Smooth muscle cell (in vitro differentiated cells): ENCODE measurements around the gene PDGFC. TPM values are rescaled to one million over a fixed set of nuclear protein-coding genes. Genes with fewer than 3 reads are reported as not detected.

ENCODE experiments used
- DNase-seq: peaks from one replicate; lab custom pipeline; 2025; ENCODE audit not compliant: unreplicated experiment; lab: John Stamatoyannopoulos, UW
- H2AFZ ChIP-seq: fragments of 200-600 bp; sonication (generic); 2 replicates; pipeline ENCODE4 v1.6.0; 2016; ENCODE audit warnings: antibody characterized with exemption, low read depth, mild to moderate bottlenecking
- H3F3A ChIP-seq: fragments of 200-600 bp; sonication (generic); 2 replicates; pipeline ENCODE4 v1.6.0; 2017; ENCODE audit warnings: antibody characterized with exemption, low read depth
- H3K27ac ChIP-seq: fragments of 200-600 bp; sonication (generic); 2 replicates; pipeline ENCODE4 v1.5.1; 2016; ENCODE audit warnings: low read depth, mild to moderate bottlenecking
- H3K27me3 ChIP-seq: fragments of 200-600 bp; sonication (generic); 2 replicates; pipeline ENCODE4 v1.6.1; 2016; ENCODE audit warnings: low read depth, mild to moderate bottlenecking
- H3K36me3 ChIP-seq: fragments of 200-600 bp; sonication (generic); 2 replicates; pipeline ENCODE4 v1.5.1; 2016; ENCODE audit warnings: low read depth
- H3K4me1 ChIP-seq: fragments of 200-600 bp; sonication (generic); 2 replicates; pipeline ENCODE4 v1.5.1; 2016; ENCODE audit warnings: low read depth
- H3K4me2 ChIP-seq: fragments of 200-600 bp; sonication (generic); 2 replicates; pipeline ENCODE4 v1.6.0; 2016; ENCODE audit warnings: mild to moderate bottlenecking
- H3K4me3 ChIP-seq: fragments of 200-600 bp; sonication (generic); 2 replicates; pipeline ENCODE4 v1.5.1; 2016; ENCODE audit warnings: mild to moderate bottlenecking
- H3K79me2 ChIP-seq: fragments of 200-600 bp; sonication (generic); 2 replicates; pipeline ENCODE4 v1.6.0; 2016; ENCODE audit warnings: low read depth, mild to moderate bottlenecking
- H3K9ac ChIP-seq: fragments of 200-600 bp; sonication (generic); 2 replicates; pipeline ENCODE4 v1.6.0; 2016; ENCODE audit warnings: low read depth
- H3K9me3 ChIP-seq: fragments of 200-600 bp; sonication (generic); replicated peaks from 2 replicates; pipeline ENCODE4 v1.5.1; 2016; ENCODE audit warnings: low read depth
- H4K20me1 ChIP-seq: fragments of 200-600 bp; sonication (generic); 2 replicates; pipeline ENCODE4 v1.6.0; 2016; ENCODE audit warnings: low read depth
- CTCF ChIP-seq: fragments of 200-600 bp; sonication (generic); IDR thresholded peaks from 2 replicates; pipeline ENCODE4 v1.5.1; 2017; ENCODE audit warnings: borderline replicate concordance, mild to moderate bottlenecking, antibody characterized with exemption; ENCODE audit not compliant: insufficient read depth, poor library complexity, severe bottlenecking
- WGBS: methylation state at CpG from one replicate; pipeline ENCODE4 v1.1.7; 2016; ENCODE audit warnings: low lambda C conversion rate; 5-methylcytosine and 5-hydroxymethylcytosine counted together
- polyA plus RNA-seq: library from polyadenylated mRNA; unstranded; fragments of >200 nt; fragmentation: Nextera tagmentation; extraction: Ambion mirVana; gene quantifications from 2 replicates; pipeline ENCODE4 v1.2.1, GENCODE V29; 2016
- total RNA-seq: library from RNA; depleted of rRNA; stranded (reverse); fragments of >200 nt; gene quantifications from 2 replicates; pipeline ENCODE4 v1.2.3, GENCODE V29; 2014

The PDGFC gene
- total and polyA plus RNA-seq, 2 experiments from 2014 or later = 56.5 to 135 TPM

GRCh38 chr4:156749426-156750403, 221.9 kb downstream of the PDGFC start:
- WGBS = 98% methylated on average over 5 of the region's 5 CpGs
- Histone ChIP-seq H3K4me1 (no peaks in the 10 kb centered on the region), H3K9ac (no peak overlapping the region)

GRCh38 chr4:156746111-156746510, 225.5 kb downstream of the PDGFC start:
- DNase-seq = no peak
- Histone ChIP-seq H3F3A (no peaks in the 10 kb centered on the region), H4K20me1 (no peaks in the 10 kb centered on the region), H3K9ac (no peak overlapping the region), H2AFZ (peak overlapping the region; percentile 62), H3K4me1 (no peaks in the 10 kb centered on the region), H3K27ac (no peak overlapping the region), H3K27me3 (no peaks in the 10 kb centered on the region), H3K79me2 (no peaks in the 10 kb centered on the region), H3K4me3 (no peak overlapping the region), H3K36me3 (no peaks in the 10 kb centered on the region), H3K4me2 (peak overlapping the region; percentile 59), H3K9me3 (no peaks in the 10 kb centered on the region)
- 40% methylated on average over 6 of the region's 6 CpGs for WGBS
- TF ChIP-seq CTCF = no peak

More at GRCh38 chr4:156749426-156750403, 221.9 kb downstream of the PDGFC start:
- TF ChIP-seq CTCF = no peak
- H3K27me3 ChIP-seq = no peaks in the 10 kb centered on the region
- no peaks in the 10 kb centered on the region for H3K79me2 ChIP-seq
- no peak for DNase-seq
- no peak overlapping the region for H2AFZ ChIP-seq
- no peak overlapping the region for H3K4me2 ChIP-seq
- H3K4me3 ChIP-seq = no peak overlapping the region
- H3K9me3 ChIP-seq = no peaks in the 10 kb centered on the region
- H3K27ac ChIP-seq = peak overlapping the region; percentile 5
- no peaks in the 10 kb centered on the region for H3F3A ChIP-seq
- no peaks in the 10 kb centered on the region for H3K36me3 ChIP-seq
- H4K20me1 ChIP-seq = no peaks in the 10 kb centered on the region

- TF ChIP-seq CTCF = no peak
- no peak overlapping the region for H3K27ac ChIP-seq
- DNase-seq = no peak
- H3K27me3 ChIP-seq = no peaks in the 10 kb centered on the region
- no peak overlapping the region for H3K9ac ChIP-seq
- no peak overlapping the region for H3K4me3 ChIP-seq
- no peaks in the 10 kb centered on the region for H4K20me1 ChIP-seq
- no peak overlapping the region for H3K4me2 ChIP-seq
- no peak overlapping the region for H2AFZ ChIP-seq
- H3K9me3 ChIP-seq = no peaks in the 10 kb centered on the region
- H3K36me3 ChIP-seq = no peaks in the 10 kb centered on the region
- H3K4me1 ChIP-seq = no peaks in the 10 kb centered on the region
- no peaks in the 10 kb centered on the region for H3K79me2 ChIP-seq
- no peaks in the 10 kb centered on the region for H3F3A ChIP-seq
- 94% methylated on average over 2 of the region's 2 CpGs for WGBS
Observed at GRCh38 chr4:156738766-156739165, 232.8 kb downstream of the PDGFC start.
